Urothelium cell line (cell line): Measurements from ENCODE around the gene SETD5.

Experiments used
- DNase-seq: peaks from one replicate; pipeline ENCODE4 v3.0.0; 2011; ENCODE audit warnings: low spot score, mixed read lengths
- FAIRE-seq: peaks from 2 replicates; lab custom pipeline; 2011; peaks lifted over from hg19 to GRCh38; lab: Jason Lieb, UNC

Gene SETD5

DNA sequence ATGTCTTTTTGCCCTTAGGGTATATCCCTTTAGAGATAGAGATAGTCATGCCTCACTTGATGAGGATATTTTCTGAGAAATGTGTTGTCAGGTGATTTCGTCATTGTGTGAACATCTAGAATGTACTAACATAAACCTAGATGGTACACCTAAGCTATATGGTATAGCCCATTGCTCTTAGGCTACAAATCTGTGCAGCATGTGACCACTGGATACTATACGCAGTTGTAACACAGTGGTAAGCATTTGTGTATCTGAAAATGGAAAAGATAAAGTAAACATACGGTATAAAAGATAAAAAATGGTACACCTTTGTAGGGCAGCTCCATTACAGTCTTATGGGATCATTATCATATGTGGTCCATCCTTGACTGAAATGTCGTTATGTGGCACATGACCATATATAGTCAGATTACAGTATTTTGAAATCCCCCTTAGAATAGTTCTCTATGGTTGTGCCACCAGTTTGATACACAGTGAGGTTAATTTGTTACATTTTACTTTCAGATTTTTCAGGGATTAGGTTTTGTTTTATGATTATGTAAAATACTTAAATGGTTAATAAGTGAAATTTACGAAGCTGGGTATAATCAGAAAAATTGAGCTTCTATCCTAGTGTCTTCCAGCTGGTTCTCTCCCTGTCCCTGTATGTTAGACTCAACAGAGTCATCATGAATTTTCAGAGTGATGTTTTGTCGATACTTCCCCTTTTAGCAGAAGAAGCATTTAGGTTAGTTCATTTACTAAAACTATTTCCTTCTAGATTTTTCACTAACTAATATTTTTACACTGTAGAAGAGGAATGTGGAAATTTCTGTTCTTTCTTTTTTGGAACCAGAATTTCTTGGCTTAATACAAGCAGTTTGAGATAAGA lies 12.8 kb downstream of the SETD5 start:
- DNase-seq: no peak
- no peak for FAIRE-seq

GRCh38 chr3:9411302-9411701 lies 13.9 kb downstream of the SETD5 start:
- FAIRE-seq: no peak

GRCh38 chr3:9412293-9412692 lies 14.9 kb downstream of the SETD5 start:
- DNase-seq (no peak), FAIRE-seq (no peak)

More at GRCh38 chr3:9411302-9411701, 13.9 kb downstream of the SETD5 start:
- no peak for DNase-seq

GRCh38 chr3:9414826-9415225 lies 17.4 kb downstream of the SETD5 start:
- FAIRE-seq: no peak

GRCh38 chr3:9415485-9416138 lies 18.2 kb downstream of the SETD5 start:
- FAIRE-seq: no peak
- DNase-seq: no peak

More at GRCh38 chr3:9414826-9415225, 17.4 kb downstream of the SETD5 start:
- DNase-seq: no peak

- DNase-seq (no peak), FAIRE-seq (no peak)
These were observed 18.8 kb downstream of the SETD5 start for GRCh38 chr3:9416139-9416780.

GRCh38 chr3:9420850-9421549 lies 23.6 kb downstream of the SETD5 start:
- DNase-seq: peak; percentile 23
- FAIRE-seq: no peak

- peak; percentile 83 for DNase-seq
- FAIRE-seq: no peak
These were observed 25.5 kb downstream of the SETD5 start for GRCh38 chr3:9422712-9423424.

- DNase-seq: no peak
- FAIRE-seq: no peak
These were observed 31.0 kb downstream of the SETD5 start for GRCh38 chr3:9428411-9428810.

DNA sequence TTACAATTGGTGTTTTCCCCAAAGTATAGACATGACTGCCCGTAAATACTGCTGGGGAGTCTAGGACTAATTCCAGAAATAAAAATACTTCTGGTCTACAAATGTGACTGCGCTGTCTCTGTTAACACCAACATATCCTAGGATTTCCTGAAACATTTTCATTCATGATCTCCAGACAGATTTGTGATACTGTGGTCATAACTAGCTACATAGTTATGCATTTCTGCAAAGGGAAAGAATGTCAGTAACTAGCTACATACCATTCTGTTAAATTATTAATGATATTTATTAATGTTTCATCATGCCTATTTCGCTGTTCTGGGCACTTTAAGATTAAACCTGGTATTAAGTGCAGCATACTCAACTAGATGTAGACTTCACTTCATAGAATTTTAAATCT lies 33.3 kb downstream of the SETD5 start:
- no peak for DNase-seq
- no peak for FAIRE-seq

DNA sequence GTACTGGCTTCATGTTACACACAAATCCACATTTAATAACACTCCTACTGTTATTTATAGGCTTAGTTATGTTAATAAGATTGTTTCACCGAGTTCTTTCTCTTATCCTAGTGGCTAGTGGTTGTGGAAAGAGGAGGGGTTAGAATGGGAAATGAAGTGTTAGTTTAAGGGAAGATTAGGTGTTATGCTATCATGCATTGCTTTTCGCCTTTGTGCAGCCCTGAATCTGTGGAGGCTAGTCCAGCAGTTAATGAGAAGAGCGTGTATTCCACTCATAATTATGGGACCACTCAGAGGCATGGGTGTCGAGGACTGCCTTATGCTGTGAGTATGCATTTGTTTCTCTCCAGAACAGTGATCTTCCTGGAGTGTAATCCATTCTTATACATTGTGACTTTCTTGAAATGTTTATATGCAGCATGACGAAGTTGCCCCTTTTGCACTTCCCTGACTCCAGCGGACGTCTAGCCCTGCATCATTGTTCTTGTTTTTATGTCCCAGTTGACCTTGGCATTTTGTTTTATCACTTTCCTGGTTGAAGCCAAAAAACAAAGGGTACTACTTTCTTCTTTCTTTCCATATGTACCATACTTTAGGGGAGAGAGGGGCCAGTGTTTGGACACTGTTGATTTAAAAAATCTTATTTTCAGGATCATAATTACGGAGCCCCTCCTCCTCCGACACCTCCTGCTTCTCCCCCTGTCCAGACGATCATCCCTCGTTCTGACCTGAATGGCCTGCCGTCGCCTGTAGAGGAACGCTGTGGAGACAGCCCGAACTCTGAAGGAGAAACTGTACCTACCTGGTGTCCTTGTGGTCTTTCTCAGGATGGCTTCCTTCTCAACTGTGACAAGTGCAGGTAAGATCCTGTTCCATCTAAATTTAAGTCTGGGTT lies 36.5 kb downstream of the SETD5 start:
- FAIRE-seq: no peak
- DNase-seq: no peak

- FAIRE-seq (no peak), DNase-seq (no peak)
These were observed 37.9 kb downstream of the SETD5 start for GRCh38 chr3:9435316-9435715.

DNA sequence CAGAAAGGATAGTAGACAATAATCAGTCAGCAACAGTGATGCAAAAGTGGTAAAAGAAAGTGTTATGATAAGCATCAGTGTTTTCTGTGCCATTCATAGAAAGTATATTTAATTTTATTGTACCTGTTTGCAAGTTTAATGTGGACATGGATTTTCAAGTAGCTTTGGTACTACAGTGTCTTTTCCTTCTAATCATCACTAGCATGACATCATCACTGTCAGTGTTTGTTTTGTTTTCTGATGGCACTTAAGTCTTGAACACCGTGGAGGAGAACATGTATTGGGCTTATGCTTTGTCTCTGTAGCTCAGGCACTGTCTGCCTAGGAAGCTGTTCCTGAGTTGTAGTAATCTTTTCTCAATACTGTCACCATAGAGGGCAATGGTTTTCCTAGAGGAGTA lies 41.9 kb downstream of the SETD5 start:
- FAIRE-seq (no peak), DNase-seq (no peak)

- DNase-seq (no peak), FAIRE-seq (no peak)
These were observed 44.2 kb downstream of the SETD5 start for GRCh38 chr3:9441501-9442221.

- DNase-seq: no peak
- no peak for FAIRE-seq
These were observed 50.7 kb downstream of the SETD5 start for GRCh38 chr3:9448071-9448470.

DNA sequence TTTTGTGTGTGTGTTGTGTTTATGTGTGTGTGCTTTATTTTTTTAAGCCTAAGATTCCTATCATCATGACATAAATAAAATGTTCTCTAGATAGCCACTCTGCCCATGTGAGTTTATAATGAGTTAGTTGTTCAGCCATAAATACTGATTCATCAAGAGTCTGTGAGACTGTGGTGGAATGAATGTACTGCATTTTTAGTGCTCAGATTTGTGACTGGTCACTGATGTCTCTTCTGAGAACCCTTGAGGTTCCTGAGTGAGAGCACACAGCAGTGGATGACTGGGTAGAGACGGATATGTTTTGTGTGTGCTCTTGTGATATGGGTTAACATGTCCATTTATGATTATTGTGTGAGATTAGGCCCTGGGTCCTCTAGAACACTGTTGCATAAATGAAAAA lies 51.2 kb downstream of the SETD5 start:
- DNase-seq: no peak

DNA sequence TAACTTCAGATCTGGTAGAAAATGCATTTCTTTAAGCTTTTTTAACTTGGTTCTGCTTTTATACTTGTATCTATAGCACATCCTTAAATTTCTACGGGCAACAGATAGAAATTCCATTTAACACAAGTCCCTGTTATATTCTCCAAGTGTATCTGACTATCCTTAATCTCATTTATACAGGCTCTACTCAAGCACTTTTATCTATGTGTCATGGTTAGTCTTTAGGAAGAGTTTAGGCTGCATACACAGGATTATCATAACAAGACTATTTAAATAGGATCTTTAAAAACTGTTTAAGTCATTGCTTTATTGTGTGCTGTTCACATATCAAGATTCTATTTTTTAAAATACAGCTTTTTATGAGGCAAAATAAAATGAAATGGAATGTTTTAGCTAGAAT lies 52.7 kb downstream of the SETD5 start:
- FAIRE-seq (no peak), DNase-seq (no peak)

More for the DNA sequence above, 51.2 kb downstream of the SETD5 start:
- no peak for FAIRE-seq

DNA sequence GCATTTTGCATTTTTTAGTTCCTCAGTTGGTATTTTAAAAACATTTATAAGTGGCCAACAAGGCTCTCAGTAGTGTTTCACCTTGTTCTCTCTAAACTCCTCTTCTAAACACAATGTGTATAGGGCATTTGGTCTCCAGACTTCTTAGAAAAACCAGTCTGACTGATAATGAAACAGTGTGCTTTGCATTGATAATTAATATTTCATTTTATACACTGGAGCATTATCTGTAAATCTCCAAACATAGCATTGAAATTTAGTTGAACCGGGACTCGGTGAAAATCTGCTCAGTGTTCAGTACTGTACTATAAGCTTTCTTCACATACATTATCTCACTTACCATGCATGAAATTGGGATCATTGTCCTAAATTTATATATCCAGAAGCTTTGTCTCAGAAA lies 53.6 kb downstream of the SETD5 start:
- FAIRE-seq: no peak
- DNase-seq: no peak

GRCh38 chr3:9452417-9452816 lies 55.0 kb downstream of the SETD5 start:
- DNase-seq: no peak
- FAIRE-seq: no peak
